ENCODE data around the gene JADE2.

JADE2 gene

GRCh38 chr5:134572811-134573210 is 47.3 kb downstream of the JADE2 start:
- no peak for DNase-seq

- no peak for DNase-seq
Measured at GRCh38 chr5:134574521-134574920, 49.1 kb downstream of the JADE2 start.

DNA sequence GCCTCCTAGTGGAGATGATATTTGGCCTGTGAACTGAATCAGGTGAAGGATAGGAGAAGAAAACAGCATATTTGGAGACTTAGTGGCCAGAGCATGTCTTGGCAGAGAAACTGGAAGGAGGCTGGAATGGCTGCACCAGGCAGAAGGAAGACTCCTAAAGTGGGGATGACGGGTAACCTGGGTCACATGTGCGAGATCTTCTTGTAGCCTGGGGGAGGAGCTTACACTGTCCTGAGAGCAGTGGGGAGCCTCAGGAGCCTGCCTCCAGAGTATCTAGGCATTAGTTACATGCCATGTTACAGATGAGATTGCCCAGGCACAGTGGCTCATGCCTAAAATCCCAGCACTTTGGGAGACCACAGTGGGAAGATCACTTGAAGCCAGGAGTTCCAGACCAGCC is 49.8 kb downstream of the JADE2 start:
- no peak for DNase-seq

- no peak for DNase-seq
Measured at GRCh38 chr5:134576386-134577021, 51.0 kb downstream of the JADE2 start.

DNA sequence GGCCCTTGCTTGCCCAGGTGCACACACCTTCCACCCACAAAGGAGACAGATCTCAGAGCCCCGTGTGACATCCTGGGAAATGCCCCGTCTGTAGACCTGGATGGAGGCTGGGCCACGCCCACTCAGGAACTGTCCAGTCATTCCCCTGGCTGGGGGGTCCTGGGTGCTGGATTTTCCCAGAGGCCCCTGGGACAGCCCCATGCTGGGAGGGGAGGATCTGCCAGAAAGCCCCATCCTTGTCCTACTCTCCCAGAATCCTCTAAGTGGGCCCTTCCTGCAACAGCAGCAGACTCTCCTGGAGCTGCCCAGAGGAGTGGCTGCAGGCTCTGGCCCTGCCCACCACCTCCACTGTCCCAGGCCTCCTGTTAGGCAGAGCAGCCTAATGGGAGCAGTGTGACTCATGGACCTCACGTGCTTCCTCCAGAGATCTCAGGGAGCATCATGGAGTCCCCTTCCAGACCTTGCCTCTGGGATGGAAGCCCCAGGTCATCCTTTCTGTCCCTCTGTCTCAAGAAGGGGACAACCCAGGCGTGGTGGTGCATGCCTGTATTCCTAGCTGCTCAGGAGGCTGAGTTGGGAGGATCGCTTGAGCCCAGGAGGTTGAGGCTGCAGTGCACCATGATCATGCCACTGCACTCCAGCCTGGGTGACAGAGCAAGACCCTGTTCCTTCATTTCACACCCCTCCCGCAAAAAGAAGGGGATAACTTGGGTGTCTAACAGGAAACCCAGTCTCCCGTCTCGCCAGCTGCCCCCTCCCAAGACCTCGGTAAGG is 51.7 kb downstream of the JADE2 start:
- DNase-seq: no peak

DNA sequence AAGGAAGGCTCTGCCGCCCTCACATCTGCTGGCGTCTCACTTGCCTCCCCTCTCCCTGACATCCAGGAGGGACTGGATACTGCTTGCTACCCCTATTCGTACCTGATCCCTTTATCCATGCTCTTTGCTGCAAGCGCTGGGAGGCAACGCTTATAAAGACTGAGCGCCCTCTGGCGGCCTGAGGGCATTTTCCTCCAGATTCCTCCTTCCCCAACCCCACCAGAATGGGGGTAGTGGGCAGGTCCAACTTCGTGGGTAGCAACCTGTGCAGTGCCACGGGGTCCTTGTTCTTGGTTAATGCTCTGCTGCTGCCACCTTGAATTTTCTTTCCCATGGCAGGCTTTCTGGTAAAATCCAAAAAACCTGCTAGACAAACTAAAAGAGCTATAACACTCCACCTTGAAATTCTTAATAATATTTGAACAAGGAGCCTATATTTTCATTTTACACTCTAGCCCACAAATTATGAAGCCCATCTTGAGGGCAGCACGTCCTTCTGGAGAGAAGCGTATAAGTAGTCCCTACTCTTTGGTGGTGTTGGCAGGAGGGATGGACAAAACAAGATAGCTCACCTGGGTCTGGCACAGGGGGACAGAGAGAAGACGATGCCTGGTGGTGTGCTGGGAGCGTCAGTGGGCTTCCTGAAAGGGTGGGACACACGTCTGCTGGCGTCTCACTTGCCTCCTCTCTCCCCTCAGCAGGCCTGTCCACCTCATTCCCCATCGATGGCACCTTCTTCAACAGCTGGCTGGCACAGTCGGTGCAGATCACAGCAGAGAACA is 52.5 kb downstream of the JADE2 start:
- DNase-seq: peak; percentile 78

DNA sequence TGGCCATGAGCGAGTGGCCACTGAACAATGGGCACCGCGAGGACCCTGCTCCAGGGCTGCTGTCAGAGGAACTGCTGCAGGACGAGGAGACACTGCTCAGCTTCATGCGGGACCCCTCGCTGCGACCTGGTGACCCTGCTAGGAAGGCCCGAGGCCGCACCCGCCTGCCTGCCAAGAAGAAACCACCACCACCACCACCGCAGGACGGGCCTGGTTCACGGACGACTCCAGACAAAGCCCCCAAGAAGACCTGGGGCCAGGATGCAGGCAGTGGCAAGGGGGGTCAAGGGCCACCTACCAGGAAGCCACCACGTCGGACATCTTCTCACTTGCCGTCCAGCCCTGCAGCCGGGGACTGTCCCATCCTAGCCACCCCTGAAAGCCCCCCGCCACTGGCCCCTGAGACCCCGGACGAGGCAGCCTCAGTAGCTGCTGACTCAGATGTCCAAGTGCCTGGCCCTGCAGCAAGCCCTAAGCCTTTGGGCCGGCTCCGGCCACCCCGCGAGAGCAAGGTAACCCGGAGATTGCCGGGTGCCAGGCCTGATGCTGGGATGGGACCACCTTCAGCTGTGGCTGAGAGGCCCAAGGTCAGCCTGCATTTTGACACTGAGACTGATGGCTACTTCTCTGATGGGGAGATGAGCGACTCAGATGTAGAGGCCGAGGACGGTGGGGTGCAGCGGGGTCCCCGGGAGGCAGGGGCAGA is 53.3 kb downstream of the JADE2 start:
- DNase-seq: no peak

DNA sequence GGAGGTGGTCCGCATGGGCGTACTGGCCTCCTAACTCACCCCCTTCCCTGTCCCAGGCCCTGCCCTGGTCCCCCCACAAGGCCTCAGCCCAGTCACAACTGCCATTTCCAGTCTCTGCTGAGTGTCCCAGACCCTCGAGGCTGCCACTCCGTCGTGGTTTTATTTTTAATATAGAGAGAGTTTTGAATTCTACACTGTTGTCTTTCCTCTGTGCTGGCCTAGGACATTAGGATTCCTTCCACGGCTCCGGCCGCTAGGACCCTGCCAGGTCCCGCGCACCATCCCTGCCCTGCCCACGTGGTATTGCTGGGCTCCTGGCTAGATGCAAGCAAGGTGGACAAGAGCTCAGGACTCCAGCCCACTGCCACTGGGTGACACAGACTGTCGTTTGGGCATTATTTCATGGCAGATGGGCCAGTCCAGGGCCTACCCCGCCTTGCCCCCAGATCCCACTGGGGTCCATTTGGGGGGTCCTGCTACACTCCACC is 53.9 kb downstream of the JADE2 start:
- DNase-seq: no peak

- DNase-seq: no peak
Measured at GRCh38 chr5:134580001-134580460, 54.6 kb downstream of the JADE2 start.

GRCh38 chr5:134581241-134581981 is 55.9 kb downstream of the JADE2 start:
- DNase-seq: no peak

DNA sequence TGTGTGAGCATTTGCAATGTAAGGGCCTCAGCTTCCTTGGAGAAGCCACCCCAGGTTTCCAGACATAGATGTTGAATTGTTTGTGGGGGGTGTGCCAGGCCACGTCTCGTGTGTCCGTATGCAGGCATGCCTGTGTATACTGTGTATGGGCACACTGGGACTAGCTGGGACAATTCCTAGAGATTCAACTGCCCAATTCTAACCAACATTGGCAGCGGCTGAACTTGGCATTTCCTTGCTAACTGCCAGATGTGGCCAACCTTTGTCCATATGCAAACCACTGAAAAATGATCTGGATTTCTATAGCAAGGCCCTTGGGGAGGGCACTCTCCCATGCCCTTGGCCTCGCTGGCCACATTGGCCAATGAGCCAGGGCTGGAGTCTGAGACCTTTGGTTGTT is 56.8 kb downstream of the JADE2 start:
- DNase-seq: no peak

- DNase-seq: no peak
Measured at GRCh38 chr5:134582941-134583340, 57.5 kb downstream of the JADE2 start.

DNA sequence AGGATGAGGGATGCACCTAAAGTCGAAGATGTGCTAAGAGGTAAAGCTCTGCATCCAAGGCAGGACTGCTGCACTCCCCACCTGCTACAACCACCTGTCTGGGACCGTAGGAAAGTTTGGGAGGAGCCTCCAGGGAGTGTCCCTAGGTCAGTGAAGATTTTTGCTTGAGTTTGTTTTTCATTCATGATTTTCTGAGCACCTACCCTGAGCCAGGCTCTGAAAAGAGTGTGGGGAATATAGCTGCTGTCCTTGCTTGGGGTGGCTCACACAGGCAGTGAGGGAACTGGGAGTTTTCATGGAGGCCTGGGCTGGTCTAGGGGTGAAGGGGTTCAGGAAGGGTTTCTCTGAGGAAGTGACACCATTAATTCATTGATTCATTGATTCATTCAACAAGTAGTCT is 58.3 kb downstream of the JADE2 start:
- DNase-seq: no peak

GRCh38 chr5:134584662-134585061 is 59.2 kb downstream of the JADE2 start:
- no peak for DNase-seq

GRCh38 chr5:134585966-134586365 is 60.5 kb downstream of the JADE2 start:
- DNase-seq: no peak

- peak; percentile 82 for DNase-seq
Measured at GRCh38 chr5:134586866-134587524, 61.5 kb downstream of the JADE2 start.

DNA sequence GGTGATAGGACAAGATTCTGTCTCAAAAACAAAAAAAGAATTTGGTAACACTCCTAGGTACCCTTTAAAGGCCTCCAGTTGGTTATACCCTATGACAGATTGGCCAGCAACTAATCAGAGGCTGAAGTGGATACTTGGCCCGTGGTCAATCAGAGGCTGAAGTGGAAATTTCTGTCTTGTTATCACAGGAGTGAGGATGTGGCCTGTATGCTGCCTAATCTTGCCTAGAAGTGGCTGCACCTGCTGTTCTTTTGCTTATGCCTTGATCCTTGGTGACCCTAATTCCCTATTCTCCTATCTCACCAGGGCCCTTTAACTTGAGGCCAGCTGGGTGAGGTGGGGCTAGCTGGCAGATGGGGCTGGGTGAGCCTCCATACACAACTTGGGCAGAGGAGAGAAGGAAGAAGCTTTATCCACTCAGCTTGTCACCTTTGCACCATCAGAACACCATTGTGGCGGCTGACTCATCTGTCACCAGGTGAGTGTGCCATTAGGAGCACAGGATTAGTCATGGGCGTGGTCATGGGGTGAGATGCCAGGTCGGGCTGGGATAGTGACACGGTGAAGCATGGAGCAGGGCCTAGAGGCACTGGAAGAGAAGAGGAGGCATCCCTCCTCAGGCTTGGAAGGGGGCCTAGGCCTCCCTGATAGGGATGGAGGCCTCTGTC is 65.7 kb downstream of the JADE2 start:
- DNase-seq: no peak

DNA sequence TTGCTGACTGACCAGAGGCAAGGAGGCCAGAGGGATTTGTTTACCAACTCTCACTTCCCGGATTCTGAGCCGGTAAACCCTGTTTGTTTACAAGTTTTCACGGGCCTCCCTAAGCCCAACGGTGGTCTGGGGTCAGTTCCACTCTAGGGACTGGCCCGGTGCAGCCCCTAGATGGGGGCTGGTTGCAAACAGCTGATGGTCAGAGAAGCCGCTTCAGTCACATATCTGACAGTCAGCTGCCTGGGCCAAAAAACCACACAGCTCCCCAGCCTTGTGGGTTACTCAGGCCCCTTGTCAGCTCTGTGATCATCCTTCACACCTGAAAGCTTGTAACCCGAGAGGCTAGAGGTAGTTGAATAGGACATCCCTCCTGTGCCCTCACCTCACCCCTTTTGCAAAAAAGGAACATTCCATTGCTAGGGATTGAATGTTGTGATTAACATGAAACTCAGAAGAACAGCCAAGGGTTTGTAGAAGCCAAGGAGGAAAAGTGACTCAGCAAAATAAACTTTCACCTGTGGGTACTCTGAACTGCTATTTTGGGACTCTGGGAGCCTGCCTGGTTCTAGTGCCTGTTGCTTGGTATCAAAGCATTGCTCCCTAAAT is 66.8 kb downstream of the JADE2 start:
- no peak for DNase-seq

- no peak for DNase-seq
Measured at GRCh38 chr5:134594336-134594735, 68.9 kb downstream of the JADE2 start.

GRCh38 chr5:134594797-134595457 is 69.5 kb downstream of the JADE2 start:
- DNase-seq: no peak

Data from activated CD8-positive, alpha-beta memory T cell treated with anti-CD3 and anti-CD28 coated beads, Interleukin-2, amount 50 U/mL, for 4 hours (primary cell).